Psoas muscle (tissue), 8 donors: ENCODE data around the gene COBLL1. TPM values are rescaled to one million over a fixed set of nuclear protein-coding genes. Genes with fewer than 3 reads are reported as not detected.

ENCODE experiments used
- ATAC-seq, 4 donors: fragments of 200-7000 bp; cut with Tn5 transposase; one replicate each; pipeline ENCODE4 v1.9.1; 2020; ENCODE audit warnings: moderate library complexity in 3 of 4, mild to moderate bottlenecking in 2 of 4
- DNase-seq, 2 donors: peaks; one replicate each; pipeline ENCODE4 v3.0.0-alpha.2; 2020
- H3K27ac ChIP-seq: fragments of 200-600 bp; one replicate; pipeline ENCODE4 v1.8.0; 2022
- H3K27me3 ChIP-seq, 3 donors: fragments of 200-600 bp in 1 of 3; one replicate each; pipeline versions ENCODE4 v1.6.1 to v1.8.0; 2013 to 2022; ENCODE audit warnings: low read length in 2 of 3, mild to moderate bottlenecking in 2 of 3, moderate library complexity in 1 of 3; ENCODE audit not compliant: insufficient read depth in 3 of 3
- H3K36me3 ChIP-seq, 2 donors: fragments of 200-600 bp in 1 of 2; one replicate each; pipeline versions ENCODE4 v1.6.1 to v1.8.0; 2013 to 2022; ENCODE audit warnings: low read depth in 1 of 2, mild to moderate bottlenecking in 1 of 2, moderate library complexity in 1 of 2; ENCODE audit not compliant: insufficient read depth in 1 of 2
- H3K4me1 ChIP-seq: fragments of 200-600 bp; one replicate; pipeline ENCODE4 v1.8.0; 2022
- H3K4me3 ChIP-seq: fragments of 200-600 bp; one replicate; pipeline ENCODE4 v1.8.0; 2022; ENCODE audit warnings: mild to moderate bottlenecking
- H3K9me3 ChIP-seq: fragments of 200-600 bp; one replicate; pipeline ENCODE4 v1.8.0; 2022
- CTCF ChIP-seq: fragments of 200-600 bp; IDR thresholded peaks from one replicate; pipeline ENCODE4 v1.8.0; 2022; ENCODE audit warnings: antibody characterized with exemption
- WGBS, 3 donors: extraction: QIAGEN DNeasy Blood & Tissue Kit; methylation state at CpG; one replicate each; pipeline versions ENCODE4 v1.1.6 to v1.1.7; 2013; 5-methylcytosine and 5-hydroxymethylcytosine counted together
- intact Hi-C, 2 donors: fragments of 100-400 bp; cut with DNase I; formaldehyde crosslinking; loops; one replicate each; pipeline versions ENCODE4 v1.11.0 to v1.14.2; 2022
- polyA plus RNA-seq, 3 donors: library from polyadenylated mRNA; stranded (reverse); fragments of 200-250 nt; gene quantifications; one replicate each; pipeline ENCODE4 v1.2.3, GENCODE V29; 2013
- total RNA-seq, 4 donors: library from RNA; stranded (reverse); fragmentation: NEBNext Ultra II Directional in 2 of 4; extraction: Animal tissue kit (Norgen Biotek cat#: 25700) in 2 of 4; gene quantifications; one replicate each; pipeline versions ENCODE4 v1.2.1 to v1.2.4, GENCODE V29; 2021 to 2023
- donor health status: healthy with polysubstance abuse.
- donor health status: DM: no; HTN: no; CAD: no; lungs with moderate emphysema.
- donor health status: Bipolar disorder and iron deficiency.
- donor health status: healthy.
- donor health status: DM: yes; HTN: yes; CAD: no.
- donor health status: DM: no; HTN: no; CAD: no.
- donor health status: DM: no; HTN: no; CAD: no.
- donor health status: DM: yes; HTN: yes; CAD: no.

COBLL1 gene
- total and polyA plus RNA-seq, 7 donors, result 1.5 to 6.1 (median 3.4) TPM

- ATAC-seq, result no peak
Observed at GRCh38 chr2:164875334-164876205, 33.9 kb upstream of the COBLL1 start.

GRCh38 chr2:164873210-164873908 is 31.7 kb upstream of the COBLL1 start:
- Histone ChIP-seq H3K27me3 (no peaks in the 10 kb centered on the region), H3K4me1 (no peaks in the 10 kb centered on the region), H3K36me3 (no peaks in the 10 kb centered on the region), H3K27ac (no peak overlapping the region), H3K4me3 (no peak overlapping the region), H3K9me3 (no peaks in the 10 kb centered on the region)
- DNase-seq (no peak), ATAC-seq (no peak)
- WGBS, 3 donors, result 62 to 66% (median 65%) methylated on average over 9 of the region's 9 CpGs
- no peak for TF ChIP-seq CTCF
- intact Hi-C loops, result no loop called here

More at GRCh38 chr2:164875334-164876205, 33.9 kb upstream of the COBLL1 start:
- DNase-seq, result no peak
- intact Hi-C loops, result no loop called here
- H3K27me3 ChIP-seq, result no peaks in the 10 kb centered on the region
- H3K4me1 ChIP-seq, result no peaks in the 10 kb centered on the region
- H3K36me3 ChIP-seq, result no peaks in the 10 kb centered on the region
- WGBS, 3 donors, result 92 to 97% (median 96%) methylated on average over 10 of the region's 10 CpGs
- H3K27ac ChIP-seq, result no peak overlapping the region
- no peak for TF ChIP-seq CTCF
- H3K4me3 ChIP-seq, result no peak overlapping the region
- no peaks in the 10 kb centered on the region for H3K9me3 ChIP-seq

GRCh38 chr2:164871404-164871803 is 29.8 kb upstream of the COBLL1 start:
- ATAC-seq (no peak), DNase-seq (no peak)
- WGBS, 3 donors, result 65 to 81% (median 76%) methylated on average over 2 of the region's 2 CpGs
- Histone ChIP-seq H3K9me3 (no peaks in the 10 kb centered on the region), H3K4me1 (no peaks in the 10 kb centered on the region), H3K36me3 (no peaks in the 10 kb centered on the region), H3K27ac (no peak overlapping the region), H3K4me3 (no peak overlapping the region), H3K27me3 (no peaks in the 10 kb centered on the region)
- intact Hi-C loops, result no loop called here
- TF ChIP-seq CTCF, result no peak

DNA sequence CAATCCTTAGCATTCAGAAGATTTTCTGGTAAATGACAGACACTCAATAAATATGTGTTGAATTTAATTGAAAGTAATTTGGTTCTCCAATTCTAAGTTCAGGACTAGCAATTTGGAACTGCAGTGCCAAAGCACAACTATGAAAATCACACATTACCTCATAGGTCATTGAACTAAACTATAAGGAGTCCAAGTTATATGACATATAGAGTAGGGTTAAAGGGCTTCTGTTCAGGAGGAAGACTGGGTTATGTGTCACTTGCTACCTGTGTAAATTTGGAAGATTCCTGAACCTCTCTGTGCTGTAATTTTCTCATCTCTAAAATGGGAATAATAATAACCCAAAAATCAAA is 27.8 kb upstream of the COBLL1 start:
- DNase-seq (no peak), ATAC-seq (no peak)
- H3K9me3 ChIP-seq, result no peaks in the 10 kb centered on the region
- H3K27ac ChIP-seq, result no peak overlapping the region
- H3K4me1 ChIP-seq, result no peaks in the 10 kb centered on the region
- H3K4me3 ChIP-seq, result no peak overlapping the region
- TF ChIP-seq CTCF, result no peak
- intact Hi-C loops, result no loop called here
- no peaks in the 10 kb centered on the region for H3K36me3 ChIP-seq
- H3K27me3 ChIP-seq, result no peaks in the 10 kb centered on the region
